Kidney (tissue), 14 donors: ENCODE results near the gene ROR2. TPM values are rescaled to one million over a fixed set of nuclear protein-coding genes. Genes with fewer than 3 reads are reported as not detected.
A peak's percentile ranks its signal among the peaks of the same experiment; 100 is the strongest.

Experiments
- DNase-seq, 5 donors: peaks; one replicate each; pipeline ENCODE4 v3.0.0-alpha.2; 2013 to 2020
- FAIRE-seq: peaks from 2 replicates; lab custom pipeline; 2012; peaks lifted over from hg19 to GRCh38; lab: Jason Lieb, UNC
- H3K27ac ChIP-seq, 2 donors: one replicate each; pipeline ENCODE4 v1.7.0; 2013; ENCODE audit warnings: low read depth in 2 of 2, low read length in 2 of 2, inconsistent platforms in 1 of 2
- H3K27me3 ChIP-seq: one replicate; pipeline ENCODE4 v1.7.1; 2013; ENCODE audit warnings: low read length, inconsistent platforms; ENCODE audit not compliant: control insufficient read depth, insufficient read depth
- H3K36me3 ChIP-seq, 3 donors: one replicate each; pipeline versions ENCODE4 v1.7.0 to v1.7.1; 2013; ENCODE audit warnings: low read length in 3 of 3, control low read depth in 1 of 3, inconsistent platforms in 1 of 3; ENCODE audit not compliant: insufficient read depth in 3 of 3, control insufficient read depth in 2 of 3
- H3K4me1 ChIP-seq, 3 donors: one replicate each; pipeline versions ENCODE4 v1.7.0 to v1.7.1; 2013; ENCODE audit warnings: low read length in 3 of 3, inconsistent platforms in 1 of 3, low read depth in 1 of 3; ENCODE audit not compliant: control insufficient read depth in 2 of 3, insufficient read depth in 2 of 3
- H3K4me3 ChIP-seq, 3 donors: one replicate each; pipeline versions ENCODE4 v1.7.0 to v1.8.1; 2013; ENCODE audit warnings: low read length in 3 of 3, control low read depth in 1 of 3, inconsistent platforms in 1 of 3
- H3K9ac ChIP-seq, 3 donors: one replicate each; pipeline versions ENCODE4 v1.7.0 to v1.7.1; 2013; ENCODE audit warnings: low read length in 3 of 3, control low read depth in 1 of 3, inconsistent platforms in 1 of 3
- H3K9me3 ChIP-seq, 3 donors: one replicate each; pipeline versions ENCODE4 v1.7.0 to v1.7.1; 2013; ENCODE audit warnings: low read length in 3 of 3, control low read depth in 1 of 3, inconsistent platforms in 1 of 3; ENCODE audit not compliant: control insufficient read depth in 2 of 3, insufficient read depth in 1 of 3
- CTCF ChIP-seq: IDR thresholded peaks from 3 replicates; pipeline ENCODE4 v1.5.1; 2012; ENCODE audit warnings: mild to moderate bottlenecking, moderate library complexity, borderline replicate concordance; ENCODE audit not compliant: insufficient read depth; ENCODE audit errors: extremely low read depth
- intact Hi-C: fragments of 100-400 bp; cut with DNase I; formaldehyde crosslinking; loops from one replicate; pipeline ENCODE4 v1.11.1; 2022
- polyA plus RNA-seq: library from polyadenylated mRNA; stranded (reverse); fragments of 350-450 nt; fragmentation: Illumina TruSeq; extraction: RNeasy Lipid Tissue Mini Kit (QIAGEN cat#74804); gene quantifications from one replicate; pipeline ENCODE4 v1.2.3, GENCODE V29; 2014; ENCODE audit warnings: low read depth, low replicate concordance; ENCODE audit not compliant: insufficient read depth
- total RNA-seq: library from RNA; stranded (reverse); fragmentation: NEBNext Ultra II Directional; extraction: Animal tissue kit (Norgen Biotek cat#: 25700); gene quantifications from one replicate; pipeline ENCODE4 v1.2.1, GENCODE V29; 2021
- donor health status: control.
- donor health status: control.
- donor health status: control.
- donor health status: control.
- donor health status: control.
- donor health status: DM: yes; HTN: yes; CAD: no.
- donor health status: Normal renal cell carcinoma (clear cell type).

The ROR2 gene
- total and polyA plus RNA-seq, 2 donors from 2014 or later: 1.5 to 5.7 TPM

DNA sequence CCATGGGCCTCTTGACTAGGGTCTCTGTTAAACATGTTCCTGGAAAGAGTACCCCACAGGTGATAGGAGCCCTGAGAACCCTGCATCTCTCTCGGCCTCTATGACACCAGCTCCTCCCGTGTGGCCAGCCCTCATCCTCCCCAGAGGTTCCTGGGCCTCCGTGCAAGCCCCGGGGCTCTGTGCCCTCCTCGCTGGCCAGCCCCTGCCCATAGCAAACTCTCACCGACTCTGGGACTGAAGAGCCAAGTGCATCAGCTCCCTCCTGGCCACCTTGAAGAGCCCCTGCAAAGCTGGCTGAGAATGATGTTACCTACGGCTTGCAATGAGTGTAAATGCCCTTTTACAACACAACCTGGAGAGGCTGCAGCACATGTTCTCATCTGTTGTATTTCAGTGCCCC, 224.4 kb downstream of the ROR2 start:
- no peaks in the 10 kb centered on the region for H3K36me3 ChIP-seq
- no peaks in the 10 kb centered on the region for H3K4me1 ChIP-seq
- DNase-seq (no peak), FAIRE-seq (no peak)
- no peak overlapping the region for H3K9ac ChIP-seq
- no peaks in the 10 kb centered on the region for H3K27me3 ChIP-seq
- no peak for TF ChIP-seq CTCF
- intact Hi-C loops: no loop called here
- no peak overlapping the region for H3K27ac ChIP-seq
- H3K9me3 ChIP-seq: no peaks in the 10 kb centered on the region
- no peak overlapping the region for H3K4me3 ChIP-seq

DNA sequence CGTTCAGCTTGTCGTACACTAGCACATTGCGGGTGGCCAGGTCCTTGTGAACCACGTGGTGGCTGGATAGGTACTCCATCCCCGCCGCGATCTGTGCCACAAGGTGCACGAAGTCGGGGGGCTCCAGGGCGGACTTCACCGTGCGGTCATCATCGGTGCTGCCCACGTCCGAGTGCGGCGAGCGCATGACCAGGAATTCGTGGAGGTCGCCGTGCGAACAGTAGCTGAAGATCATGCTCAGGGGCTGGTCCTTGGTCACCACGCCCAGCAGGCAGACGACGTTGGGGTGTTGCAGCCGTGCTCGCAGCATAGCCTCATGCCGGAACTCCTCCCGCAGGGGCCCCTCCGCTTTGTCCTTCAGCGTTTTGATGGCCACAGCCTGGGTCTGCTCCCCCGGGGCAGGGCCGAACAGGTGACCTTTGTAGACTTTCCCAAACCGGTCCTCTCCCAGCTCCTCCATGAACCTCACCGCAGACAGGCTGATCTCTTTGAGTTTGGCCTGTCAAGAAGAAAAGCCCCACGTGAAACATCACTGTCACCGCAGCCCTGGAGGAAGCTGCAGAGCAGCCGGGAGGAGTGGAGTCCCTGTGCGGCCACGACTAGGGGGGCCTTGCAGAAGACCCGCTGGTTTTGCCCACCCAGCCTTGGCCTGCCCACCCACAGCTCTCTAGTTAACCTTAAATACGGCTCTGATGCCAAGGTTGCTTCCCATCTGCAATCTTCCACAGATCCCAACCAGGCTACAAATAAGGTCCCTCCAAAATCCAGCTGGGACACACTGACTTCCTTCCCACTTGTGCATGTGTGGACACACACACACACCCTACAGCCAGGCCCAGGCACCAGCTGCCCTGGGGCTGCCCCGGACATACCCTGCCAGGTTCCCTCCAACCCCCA, 225.2 kb downstream of the ROR2 start:
- no peak for TF ChIP-seq CTCF
- H3K27ac ChIP-seq: no peak overlapping the region
- DNase-seq (peak in 1 of 5 donors; percentile 24), FAIRE-seq (no peak)
- intact Hi-C loops: no loop called here
- no peak overlapping the region for H3K9ac ChIP-seq
- no peaks in the 10 kb centered on the region for H3K4me1 ChIP-seq
- H3K27me3 ChIP-seq: no peaks in the 10 kb centered on the region
- no peaks in the 10 kb centered on the region for H3K36me3 ChIP-seq
- no peak overlapping the region for H3K4me3 ChIP-seq
- no peaks in the 10 kb centered on the region for H3K9me3 ChIP-seq

- TF ChIP-seq CTCF: no peak
- Histone ChIP-seq H3K27ac (no peak overlapping the region), H3K4me3 (no peak overlapping the region), H3K27me3 (no peaks in the 10 kb centered on the region), H3K9ac (no peak overlapping the region), H3K9me3 (no peaks in the 10 kb centered on the region), H3K36me3 (no peaks in the 10 kb centered on the region), H3K4me1 (no peaks in the 10 kb centered on the region)
- intact Hi-C loops: no loop called here
- FAIRE-seq (no peak), DNase-seq (peak in 1 of 5 donors; percentile 24)
Measured at GRCh38 chr9:91724068-91724440, 226.0 kb downstream of the ROR2 start.
